ENCODE measurements around the gene AFDN.

DNA sequence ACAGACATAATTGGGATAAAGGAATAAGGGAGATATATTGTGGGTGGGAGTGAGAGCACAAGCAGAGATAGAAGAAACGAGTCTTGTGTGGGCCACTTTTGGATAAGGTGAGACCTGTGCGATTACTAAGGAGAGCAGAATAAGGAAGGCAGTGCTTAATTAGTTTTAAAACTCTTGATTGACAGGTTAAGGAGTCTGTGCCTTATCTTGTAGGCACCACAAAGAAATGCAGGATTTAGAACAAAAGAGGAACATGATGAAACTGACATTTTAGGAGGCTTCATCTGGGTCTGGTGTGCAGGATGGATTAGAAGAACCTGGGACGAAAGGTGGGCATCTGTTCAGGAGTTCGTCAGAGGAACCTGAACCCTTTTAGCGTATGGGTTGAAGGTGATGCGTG, 100.5 kb downstream of the AFDN start:
- TF ChIP-seq, protein P1, sequence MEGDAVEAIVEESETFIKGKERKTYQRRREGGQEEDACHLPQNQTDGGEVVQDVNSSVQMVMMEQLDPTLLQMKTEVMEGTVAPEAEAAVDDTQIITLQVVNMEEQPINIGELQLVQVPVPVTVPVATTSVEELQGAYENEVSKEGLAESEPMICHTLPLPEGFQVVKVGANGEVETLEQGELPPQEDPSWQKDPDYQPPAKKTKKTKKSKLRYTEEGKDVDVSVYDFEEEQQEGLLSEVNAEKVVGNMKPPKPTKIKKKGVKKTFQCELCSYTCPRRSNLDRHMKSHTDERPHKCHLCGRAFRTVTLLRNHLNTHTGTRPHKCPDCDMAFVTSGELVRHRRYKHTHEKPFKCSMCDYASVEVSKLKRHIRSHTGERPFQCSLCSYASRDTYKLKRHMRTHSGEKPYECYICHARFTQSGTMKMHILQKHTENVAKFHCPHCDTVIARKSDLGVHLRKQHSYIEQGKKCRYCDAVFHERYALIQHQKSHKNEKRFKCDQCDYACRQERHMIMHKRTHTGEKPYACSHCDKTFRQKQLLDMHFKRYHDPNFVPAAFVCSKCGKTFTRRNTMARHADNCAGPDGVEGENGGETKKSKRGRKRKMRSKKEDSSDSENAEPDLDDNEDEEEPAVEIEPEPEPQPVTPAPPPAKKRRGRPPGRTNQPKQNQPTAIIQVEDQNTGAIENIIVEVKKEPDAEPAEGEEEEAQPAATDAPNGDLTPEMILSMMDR (IDR thresholded peaks at IDR 0.05; ENCODE audit: low read depth, low read length), result no peak
- no peak for TF ChIP-seq POLR2A (IDR thresholded peaks at IDR 0.05; ENCODE audit: extremely low read depth, insufficient read length)
- TF ChIP-seq, protein P2, sequence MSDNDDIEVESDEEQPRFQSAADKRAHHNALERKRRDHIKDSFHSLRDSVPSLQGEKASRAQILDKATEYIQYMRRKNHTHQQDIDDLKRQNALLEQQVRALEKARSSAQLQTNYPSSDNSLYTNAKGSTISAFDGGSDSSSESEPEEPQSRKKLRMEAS (IDR thresholded peaks at IDR 0.05; ENCODE audit: low read depth, low read length), result no peak
